ENCODE data around the gene KIF21B. TPM values are rescaled to one million over a fixed set of nuclear protein-coding genes. Genes with fewer than 3 reads are reported as not detected.

Gene KIF21B
- total and polyA plus RNA-seq, 9 of the 15 experiments (the other 6 are each of a cell fraction or from before 2014, with no cell fraction given) = 0.46 to 13.4 (median 5.9) TPM

- TF ChIP-seq KLF10 (CRISPR knock-in tag; IDR thresholded peaks at IDR 0.05) = no peak
- TF ChIP-seq ETS1 (conservative IDR thresholded peaks at IDR 0.05; ENCODE audit: control insufficient read depth, low read depth, low read length) = peak; percentile 29; the same call in 1 of the 2 replicates
- peak; percentile 49 for TF ChIP-seq CHD1 (IDR thresholded peaks at IDR 0.05; ENCODE audit: low read length)
- no peak for TF ChIP-seq COPS2 (conservative IDR thresholded peaks at IDR 0.05)
- no peak for TF ChIP-seq FOXO4 (CRISPR knock-in tag; IDR thresholded peaks at IDR 0.05)
- TF ChIP-seq SAP30 (IDR thresholded peaks at IDR 0.05; ENCODE audit: borderline replicate concordance, insufficient read depth, low read depth, low read length, poor library complexity, severe bottlenecking) = peak; percentile 11
- TF ChIP-seq MGA (IDR thresholded peaks at IDR 0.05) = peak; percentile 63
- TF ChIP-seq MAX (CRISPR knock-in tag; IDR thresholded peaks at IDR 0.05) = peak; percentile 56; the same call in 1 of the 2 replicates
- no peak for TF ChIP-seq VEZF1 (CRISPR knock-in tag; IDR thresholded peaks at IDR 0.05)
- TF ChIP-seq ESRRB (CRISPR knock-in tag; IDR thresholded peaks at IDR 0.05; ENCODE audit: borderline replicate concordance) = no peak
Observed at GRCh38 chr1:201022820-201023516, 546 bp downstream of the KIF21B start (continued).
